Stimulated activated CD8-positive, alpha-beta memory T cell treated with anti-CD3 and anti-CD28 coated beads, Interleukin-4, amount 100 ng/mL, for 4 hours (primary cell): ENCODE measurements around the gene OTULIN.

Experiments
- DNase-seq, 2 donors: peaks; one replicate each; pipeline ENCODE4 v3.0.0-alpha.2; 2020; ENCODE audit warnings: low read depth in 2 of 2, low spot score in 1 of 2

Gene OTULIN

GRCh38 chr5:14667770-14668169, 3.3 kb downstream of the OTULIN start:
- no peak for DNase-seq

- no peak for DNase-seq
Measured at GRCh38 chr5:14668181-14668591, 3.7 kb downstream of the OTULIN start.

- no peak for DNase-seq
Measured at GRCh38 chr5:14669415-14669814, 4.9 kb downstream of the OTULIN start.

- no peak for DNase-seq
Measured at GRCh38 chr5:14669975-14670374, 5.5 kb downstream of the OTULIN start.

GRCh38 chr5:14671414-14671813, 6.9 kb downstream of the OTULIN start:
- DNase-seq: no peak

- no peak for DNase-seq
Measured at GRCh38 chr5:14672082-14672481, 7.6 kb downstream of the OTULIN start.

- no peak for DNase-seq
Measured at GRCh38 chr5:14672484-14673394, 8.2 kb downstream of the OTULIN start.

DNA sequence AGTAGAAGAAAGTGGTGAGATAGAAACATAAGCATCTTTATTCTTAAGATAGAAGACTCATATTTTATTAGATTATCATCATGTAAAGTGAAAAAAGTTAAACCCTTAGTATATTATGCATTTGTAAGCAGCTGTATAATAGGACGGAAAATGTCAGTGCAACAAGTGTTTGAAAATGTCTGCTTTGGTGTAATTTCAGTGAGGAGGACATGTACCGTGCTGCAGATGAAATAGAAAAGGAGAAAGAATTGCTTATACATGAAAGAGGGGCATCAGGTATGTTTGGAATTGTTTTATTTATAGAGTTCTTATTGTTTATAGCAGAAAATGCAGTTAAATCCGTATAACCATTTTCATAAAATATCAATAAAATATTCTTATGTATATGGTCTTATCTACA, 8.9 kb downstream of the OTULIN start:
- no peak for DNase-seq

GRCh38 chr5:14674983-14675854, 10.7 kb downstream of the OTULIN start:
- DNase-seq: no peak

DNA sequence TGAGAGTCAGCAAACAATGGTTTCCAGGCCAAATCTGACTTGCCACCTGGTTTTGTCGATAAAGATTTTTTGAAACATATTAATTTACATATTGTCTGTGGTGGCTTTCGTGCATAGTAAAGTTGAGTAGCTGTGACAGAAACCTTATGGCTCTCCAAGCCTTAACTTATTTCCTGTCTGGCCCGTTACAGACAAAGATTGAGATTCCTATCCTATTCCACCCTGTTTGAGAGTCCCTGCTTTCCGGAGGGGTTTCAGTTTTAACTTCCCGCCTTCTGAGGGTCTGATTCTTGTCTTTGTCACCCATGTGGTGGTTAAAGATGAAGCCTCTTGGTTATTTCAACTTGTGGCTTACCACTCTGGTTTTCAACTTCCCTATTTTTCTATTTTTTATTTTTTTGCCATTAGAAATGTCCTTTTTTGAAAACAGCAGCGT, 11.4 kb downstream of the OTULIN start:
- no peak for DNase-seq

- DNase-seq: no peak
Measured at GRCh38 chr5:14676320-14676719, 11.8 kb downstream of the OTULIN start.

GRCh38 chr5:14678773-14679334, 14.3 kb downstream of the OTULIN start:
- DNase-seq: no peak

GRCh38 chr5:14679595-14679994, 15.1 kb downstream of the OTULIN start:
- no peak for DNase-seq

GRCh38 chr5:14681236-14681752, 16.8 kb downstream of the OTULIN start:
- no peak for DNase-seq

DNA sequence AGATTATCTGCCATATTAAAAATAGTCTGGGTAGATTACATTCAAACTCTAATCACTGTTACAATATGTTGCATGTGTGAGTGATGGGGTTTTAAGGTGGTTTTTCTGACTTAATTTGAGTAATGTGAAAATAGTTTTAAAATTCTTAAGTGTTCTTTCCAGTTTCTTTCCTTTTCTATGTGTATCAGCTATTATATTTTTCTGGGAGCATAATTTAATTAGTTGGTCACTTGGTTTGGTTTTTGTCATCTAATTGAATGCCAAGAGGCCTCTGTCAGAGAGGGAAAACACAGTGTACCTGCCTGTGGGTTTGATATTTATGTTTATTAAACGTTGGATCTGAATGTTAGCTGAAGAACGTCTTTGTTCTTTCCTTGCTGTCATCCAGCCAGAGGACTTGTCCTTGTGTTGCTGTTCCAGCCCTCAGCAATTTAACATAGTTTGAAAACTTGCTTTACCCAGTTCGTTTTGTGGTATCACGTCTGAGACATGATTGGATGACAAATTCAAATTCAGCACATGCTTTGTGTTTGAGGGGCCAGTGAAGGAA, 19.5 kb downstream of the OTULIN start:
- no peak for DNase-seq

- no peak for DNase-seq
Measured at GRCh38 chr5:14684757-14685156, 20.2 kb downstream of the OTULIN start.

DNA sequence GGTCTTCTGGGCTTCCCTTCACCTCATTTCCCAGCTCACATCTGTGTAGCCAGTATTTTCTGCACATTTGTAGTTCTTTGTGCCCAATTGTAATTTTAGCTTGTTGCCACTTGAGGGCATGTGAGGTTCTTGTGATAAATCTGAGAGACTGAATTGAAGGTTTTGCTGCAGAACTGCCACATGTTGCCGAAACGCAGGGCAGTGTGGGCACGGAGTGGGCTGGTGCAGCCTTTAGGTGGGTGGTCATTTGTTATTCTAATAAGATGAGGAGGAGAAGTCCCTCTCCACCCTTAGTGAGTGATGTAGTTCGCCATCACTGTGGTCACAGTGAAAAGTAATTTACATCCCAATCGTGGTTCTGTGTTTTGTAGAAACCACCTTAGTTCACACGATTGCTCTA, 21.2 kb downstream of the OTULIN start:
- no peak for DNase-seq

DNA sequence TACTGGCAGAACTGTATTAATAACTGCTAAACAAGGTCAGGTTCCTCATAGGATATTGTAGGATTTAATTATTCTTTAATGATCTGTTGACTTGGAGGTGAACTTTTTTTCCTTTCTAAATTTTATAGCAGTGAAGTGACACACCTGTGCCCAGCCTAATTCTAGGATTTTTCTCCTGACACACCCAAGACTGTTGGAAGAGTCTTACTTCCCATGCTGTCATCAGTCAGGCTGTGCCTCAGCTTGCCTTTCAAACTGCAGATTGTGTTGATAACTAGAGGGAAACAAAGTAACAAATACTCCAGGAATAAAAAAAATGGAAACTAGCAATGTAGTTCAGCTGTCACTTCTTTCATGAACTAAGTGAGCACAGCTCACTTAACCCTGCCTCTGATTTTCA, 22.0 kb downstream of the OTULIN start:
- DNase-seq: no peak

GRCh38 chr5:14687023-14687665, 22.6 kb downstream of the OTULIN start:
- no peak for DNase-seq

GRCh38 chr5:14693070-14693469, 28.6 kb downstream of the OTULIN start:
- no peak for DNase-seq

DNA sequence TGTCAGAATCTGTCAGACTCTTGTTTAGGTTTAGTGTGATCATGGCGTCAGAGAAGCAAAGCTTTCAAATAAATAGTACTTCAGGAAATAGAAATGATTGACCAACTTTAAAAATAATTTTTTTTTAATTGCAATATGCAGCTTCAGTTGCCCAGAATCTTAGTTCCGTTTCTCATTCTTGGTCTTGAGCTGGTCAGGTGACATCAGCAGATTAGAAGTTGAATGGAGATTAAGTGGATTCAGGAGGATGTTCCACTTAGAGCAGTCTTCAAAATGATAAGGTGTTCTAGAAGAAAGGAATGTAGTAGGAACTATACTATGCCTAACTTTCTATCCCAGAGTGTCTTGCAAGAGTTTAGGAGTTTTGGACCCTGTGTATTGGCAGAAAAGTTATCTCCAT, 30.6 kb downstream of the OTULIN start:
- no peak for DNase-seq
